GM19463 (cell line): ENCODE results near the gene RNASE7.

ENCODE experiments used
- ATAC-seq: cut with Tn5 transposase; IDR thresholded peaks from one replicate; pipeline ENCODE4 v1.9.1; 2021; ENCODE audit warnings: mild to moderate bottlenecking, moderate library complexity; ENCODE audit not compliant: unreplicated experiment

RNASE7 gene

DNA sequence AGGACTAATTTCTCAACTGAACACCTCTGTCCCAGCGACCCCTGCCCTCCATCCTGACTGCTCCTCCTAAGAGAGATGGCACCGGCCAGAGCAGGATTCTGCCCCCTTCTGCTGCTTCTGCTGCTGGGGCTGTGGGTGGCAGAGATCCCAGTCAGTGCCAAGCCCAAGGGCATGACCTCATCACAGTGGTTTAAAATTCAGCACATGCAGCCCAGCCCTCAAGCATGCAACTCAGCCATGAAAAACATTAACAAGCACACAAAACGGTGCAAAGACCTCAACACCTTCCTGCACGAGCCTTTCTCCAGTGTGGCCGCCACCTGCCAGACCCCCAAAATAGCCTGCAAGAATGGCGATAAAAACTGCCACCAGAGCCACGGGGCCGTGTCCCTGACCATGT lies 756 bp downstream of the RNASE7 start:
- ATAC-seq: no peak

DNA sequence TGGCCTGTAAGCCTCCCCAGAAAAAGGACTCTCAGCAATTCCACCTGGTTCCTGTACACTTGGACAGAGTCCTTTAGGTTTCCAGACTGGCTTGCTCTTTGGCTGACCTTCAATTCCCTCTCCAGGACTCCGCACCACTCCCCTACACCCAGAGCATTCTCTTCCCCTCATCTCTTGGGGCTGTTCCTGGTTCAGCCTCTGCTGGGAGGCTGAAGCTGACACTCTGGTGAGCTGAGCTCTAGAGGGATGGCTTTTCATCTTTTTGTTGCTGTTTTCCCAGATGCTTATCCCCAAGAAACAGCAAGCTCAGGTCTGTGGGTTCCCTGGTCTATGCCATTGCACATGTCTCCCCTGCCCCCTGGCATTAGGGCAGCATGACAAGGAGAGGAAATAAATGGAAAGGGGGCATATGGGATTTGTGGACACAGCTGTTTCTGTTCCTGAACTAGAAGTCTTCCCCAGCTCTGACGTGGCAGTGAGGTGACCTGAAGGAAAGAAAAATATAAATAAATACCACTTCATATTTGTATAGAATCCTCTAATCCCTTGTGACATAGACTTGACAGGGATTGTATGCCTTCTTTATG lies 1.3 kb downstream of the RNASE7 start:
- no peak for ATAC-seq

DNA sequence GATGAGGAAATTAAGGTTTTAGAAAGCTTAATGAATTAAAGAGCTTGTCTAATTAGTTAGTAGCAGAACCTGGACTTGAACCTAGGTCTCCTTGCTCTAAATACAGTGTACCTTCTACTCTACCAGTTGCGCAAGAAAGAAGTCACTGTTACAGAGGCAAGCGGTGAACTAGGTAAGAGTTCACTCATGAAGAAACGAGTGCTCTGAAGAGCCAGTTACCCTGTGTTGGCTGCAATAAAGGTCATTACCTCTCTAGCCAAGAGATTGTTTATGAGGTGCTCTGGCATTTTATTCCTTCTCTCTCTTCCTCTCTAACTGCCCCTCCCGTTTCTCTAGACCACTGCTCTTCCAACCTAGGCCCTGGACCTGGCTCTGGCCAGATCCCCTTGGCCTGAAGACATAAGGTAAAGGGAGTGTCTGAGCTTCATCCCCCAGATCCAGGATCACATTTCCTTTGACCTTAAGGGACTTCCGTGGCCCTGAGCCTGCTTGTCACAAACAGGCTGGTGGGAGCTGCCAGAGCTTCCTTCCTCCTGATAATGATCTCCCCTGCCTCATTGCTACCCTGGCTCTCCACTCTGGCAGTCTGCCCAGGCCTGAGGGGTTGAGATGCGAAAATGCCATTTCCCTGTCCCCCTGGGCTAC lies 1.9 kb downstream of the RNASE7 start:
- no peak for ATAC-seq

DNA sequence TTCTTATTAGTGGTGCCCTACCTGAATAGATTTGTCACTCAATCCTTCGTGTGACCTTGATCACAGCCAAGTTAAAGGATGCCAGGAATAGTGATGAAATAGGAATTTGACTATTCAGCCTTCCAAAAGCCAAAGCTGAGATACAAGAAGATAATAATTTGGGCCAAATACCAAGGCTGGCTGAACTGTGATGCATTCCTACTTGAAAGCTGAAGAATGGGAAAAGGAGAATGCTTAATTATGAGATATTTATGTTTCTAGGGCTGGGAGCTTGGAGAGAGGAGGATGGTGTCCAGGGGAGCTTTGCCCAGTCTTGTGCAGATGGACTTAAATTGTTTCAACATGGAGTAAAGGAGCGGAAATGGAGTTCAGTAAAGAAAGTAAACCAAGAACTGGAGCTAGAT lies 5.2 kb downstream of the RNASE7 start:
- ATAC-seq: no peak

DNA sequence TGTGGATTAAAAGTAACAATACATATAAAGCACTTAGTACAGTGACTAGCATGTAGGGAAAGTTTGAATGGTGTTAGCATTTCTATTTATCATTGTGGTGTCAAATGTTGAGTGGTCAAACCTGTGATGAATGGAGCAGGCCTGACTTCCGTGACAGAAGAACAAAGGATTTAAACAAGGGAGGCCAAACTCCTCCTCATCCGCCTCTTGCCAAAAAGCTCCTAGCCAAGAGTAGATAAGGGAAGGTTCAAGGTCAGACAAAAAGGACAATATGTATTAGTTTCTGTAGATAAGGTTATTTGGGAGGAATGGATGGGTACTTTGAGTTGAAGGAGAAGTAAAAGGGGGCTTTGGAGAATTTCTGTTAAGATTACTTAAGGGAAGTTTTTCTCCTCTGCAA lies 6.5 kb downstream of the RNASE7 start:
- no peak for ATAC-seq

DNA sequence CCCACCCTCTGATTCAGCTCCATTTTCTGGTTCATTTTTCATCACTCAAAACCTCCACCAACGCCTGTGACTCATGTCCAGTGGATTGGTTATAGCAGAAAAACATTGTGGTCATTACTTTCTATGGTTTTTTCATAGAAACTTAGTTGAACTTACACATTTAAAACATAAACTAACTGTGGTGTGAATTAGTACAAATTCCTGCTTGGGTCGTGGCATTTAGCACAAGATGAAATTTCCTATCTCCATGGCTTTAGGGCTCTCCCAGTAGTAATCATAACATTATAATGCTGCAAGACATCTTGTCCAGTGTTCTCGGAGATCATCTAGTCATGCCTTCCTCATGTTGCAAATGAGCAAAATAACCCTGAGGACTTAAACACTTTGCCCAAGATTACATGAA lies 7.1 kb downstream of the RNASE7 start:
- ATAC-seq: no peak

DNA sequence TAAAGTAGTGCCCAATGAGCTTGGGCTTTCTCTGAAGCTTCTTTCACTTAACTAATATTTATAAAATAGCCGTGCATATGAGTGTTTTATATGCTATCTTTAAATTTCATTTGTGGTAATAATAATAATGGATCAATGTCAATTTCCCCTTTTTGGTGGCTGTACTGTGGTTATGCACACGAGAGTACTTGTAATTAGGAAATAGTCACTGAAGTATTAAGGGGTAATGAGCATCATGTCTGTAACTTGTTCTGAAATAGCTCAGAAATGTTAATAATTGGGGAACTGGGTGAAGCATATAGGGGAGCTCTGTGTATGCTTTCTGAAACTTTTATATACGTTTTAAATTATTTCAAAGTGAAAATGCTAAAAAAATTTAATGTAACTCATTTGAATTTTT lies 8.4 kb downstream of the RNASE7 start:
- ATAC-seq: no peak

DNA sequence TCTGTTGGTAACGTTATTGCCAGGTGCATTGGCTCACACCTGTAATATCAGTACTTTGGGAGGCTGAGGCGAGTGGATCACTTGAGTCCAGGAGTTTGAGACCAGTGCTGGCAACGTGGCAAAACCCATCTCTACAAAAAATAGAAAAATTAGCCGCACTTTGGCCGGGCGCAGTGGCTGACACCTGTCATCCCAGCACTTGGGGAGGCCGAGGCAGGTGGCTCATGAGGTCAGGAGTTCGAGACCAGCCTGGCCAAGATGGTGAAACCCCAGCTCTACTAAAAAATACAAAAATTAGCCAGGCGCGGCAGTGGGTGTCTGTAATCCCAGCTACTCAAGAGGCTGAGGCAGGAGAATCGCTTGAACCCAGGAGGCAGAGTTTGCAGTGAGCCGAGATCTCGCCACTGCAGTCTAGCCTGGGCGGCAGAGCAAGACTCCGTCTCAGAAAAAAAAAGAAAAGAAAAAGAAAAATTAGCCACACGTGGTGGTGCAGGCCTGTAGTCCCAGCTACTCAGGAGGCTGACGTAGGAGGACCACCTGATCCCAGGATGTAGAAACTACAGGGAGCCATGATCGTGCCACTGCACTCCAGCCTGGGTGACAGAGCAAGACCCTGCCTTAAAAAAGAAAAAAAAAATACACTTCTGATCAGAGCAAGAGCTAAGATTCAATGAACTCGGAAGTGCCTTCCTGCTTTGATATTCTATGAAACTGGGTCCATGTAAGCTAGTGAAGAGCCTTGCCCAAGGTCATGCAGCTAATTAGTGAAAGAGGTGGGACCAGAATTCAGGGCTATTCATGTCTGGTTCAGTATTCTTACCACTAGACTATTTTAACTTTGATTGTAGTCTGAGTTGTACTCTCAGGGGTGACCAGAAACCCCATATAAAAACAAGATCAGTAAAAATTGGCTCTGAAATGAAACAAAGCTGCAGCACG lies 11.3 kb downstream of the RNASE7 start:
- no peak for ATAC-seq

DNA sequence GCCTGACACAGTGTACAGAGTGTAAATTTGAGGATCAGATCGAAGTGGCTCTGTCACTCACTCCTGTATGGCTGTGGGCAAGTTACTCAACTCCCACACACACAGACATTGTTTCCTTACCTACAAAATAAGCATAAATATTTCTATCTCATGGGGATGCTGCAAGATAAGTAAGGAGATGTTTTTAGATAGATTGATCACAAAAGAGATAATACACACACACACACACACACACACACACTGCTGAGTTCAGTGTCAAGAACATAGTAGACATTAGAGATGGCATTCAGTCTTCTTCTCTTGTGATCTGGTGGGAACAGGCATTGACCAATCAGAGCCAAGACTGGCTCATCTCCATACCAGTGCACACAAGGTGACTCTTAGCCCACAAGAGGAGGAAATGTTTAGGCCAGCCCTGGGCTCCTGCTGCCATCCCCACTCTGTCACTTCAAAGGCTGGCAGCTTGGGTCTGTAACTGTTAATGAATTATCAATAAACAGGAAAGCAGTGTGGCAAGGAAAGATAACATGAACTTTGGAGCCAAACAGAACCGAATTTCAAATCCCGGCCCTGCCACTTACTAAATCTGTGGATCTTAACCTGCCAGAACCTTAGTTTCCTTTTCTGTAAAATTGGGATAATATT lies 12.1 kb downstream of the RNASE7 start:
- ATAC-seq: no peak

DNA sequence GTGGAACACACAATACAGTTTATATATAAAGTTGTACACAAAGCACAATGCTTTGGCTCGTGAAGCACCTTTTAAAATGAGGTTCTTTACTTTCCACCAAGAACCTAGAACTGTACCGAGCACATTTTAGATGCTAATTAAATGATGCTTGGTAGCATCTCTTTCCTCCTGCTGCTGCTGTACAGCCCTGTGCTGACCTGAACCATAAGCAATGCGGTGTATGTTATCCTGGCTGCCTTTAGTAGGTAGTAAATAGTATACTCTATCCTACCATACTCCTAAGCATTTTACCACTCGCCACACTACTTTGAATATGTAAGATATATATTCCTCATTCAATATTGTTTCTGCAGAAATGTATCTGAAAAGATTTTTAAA lies 12.6 kb downstream of the RNASE7 start:
- ATAC-seq: no peak

DNA sequence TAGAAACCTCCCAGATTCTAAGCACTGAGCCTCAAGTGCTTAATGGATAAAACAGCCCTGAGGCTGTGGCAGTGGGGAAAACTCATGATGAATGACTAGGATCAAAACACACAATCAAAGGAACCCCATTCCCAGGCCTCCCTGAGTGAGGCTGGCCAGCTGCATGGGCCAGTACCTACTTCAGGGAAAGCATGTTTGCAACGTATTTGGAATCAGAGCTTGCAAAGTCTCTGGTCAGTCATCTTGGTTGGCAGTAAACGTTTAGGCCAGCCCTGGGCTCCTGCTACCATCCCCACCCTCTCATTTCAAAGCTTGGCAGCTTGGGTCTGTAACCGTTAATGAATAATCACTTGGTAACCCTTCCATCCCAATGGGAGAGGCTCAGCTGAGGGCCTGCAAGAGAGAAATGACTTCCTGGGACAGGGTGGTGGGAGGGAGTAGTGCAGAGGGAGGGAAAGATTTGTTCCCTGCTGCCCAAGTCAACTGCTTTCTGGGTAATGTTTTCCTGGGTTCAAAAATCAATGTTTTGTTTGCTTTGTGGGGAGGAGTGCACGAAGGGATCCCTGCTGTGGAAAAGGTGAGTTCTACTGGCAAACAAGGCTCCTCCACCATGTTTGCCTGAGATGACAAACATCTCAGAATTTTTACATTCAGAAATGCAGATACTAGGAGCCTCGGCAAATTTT lies 13.4 kb downstream of the RNASE7 start:
- ATAC-seq: no peak

DNA sequence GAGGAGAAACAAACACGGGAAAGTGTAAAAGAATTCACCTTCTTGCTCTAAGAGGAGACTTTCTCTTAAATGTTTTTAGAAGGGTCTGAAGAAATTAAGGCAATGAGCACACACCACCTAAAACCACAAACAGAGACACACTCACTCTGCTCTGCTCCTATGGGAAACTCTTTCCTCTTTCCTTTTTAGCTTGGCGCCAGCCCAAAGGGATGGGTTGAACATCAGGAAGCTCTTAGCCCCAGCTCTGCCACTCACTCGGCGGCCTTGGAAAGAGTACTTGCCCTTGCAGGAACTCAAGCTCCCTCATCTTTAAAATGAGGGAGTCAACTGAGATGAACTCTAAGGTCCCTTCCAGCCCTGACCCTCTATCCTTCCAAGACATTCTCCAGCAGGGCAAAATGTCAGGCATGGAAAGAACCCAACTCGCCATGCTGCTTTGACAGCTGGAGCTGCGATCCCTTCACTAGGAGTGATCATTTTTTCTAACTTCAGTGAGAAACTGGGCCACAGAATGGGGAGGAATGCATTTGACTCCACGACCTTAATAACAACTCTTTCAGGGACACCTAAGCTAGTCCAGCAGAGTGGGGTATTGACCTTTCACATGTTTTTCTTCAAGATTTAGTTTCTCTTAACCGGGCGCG lies 14.5 kb downstream of the RNASE7 start:
- no peak for ATAC-seq

DNA sequence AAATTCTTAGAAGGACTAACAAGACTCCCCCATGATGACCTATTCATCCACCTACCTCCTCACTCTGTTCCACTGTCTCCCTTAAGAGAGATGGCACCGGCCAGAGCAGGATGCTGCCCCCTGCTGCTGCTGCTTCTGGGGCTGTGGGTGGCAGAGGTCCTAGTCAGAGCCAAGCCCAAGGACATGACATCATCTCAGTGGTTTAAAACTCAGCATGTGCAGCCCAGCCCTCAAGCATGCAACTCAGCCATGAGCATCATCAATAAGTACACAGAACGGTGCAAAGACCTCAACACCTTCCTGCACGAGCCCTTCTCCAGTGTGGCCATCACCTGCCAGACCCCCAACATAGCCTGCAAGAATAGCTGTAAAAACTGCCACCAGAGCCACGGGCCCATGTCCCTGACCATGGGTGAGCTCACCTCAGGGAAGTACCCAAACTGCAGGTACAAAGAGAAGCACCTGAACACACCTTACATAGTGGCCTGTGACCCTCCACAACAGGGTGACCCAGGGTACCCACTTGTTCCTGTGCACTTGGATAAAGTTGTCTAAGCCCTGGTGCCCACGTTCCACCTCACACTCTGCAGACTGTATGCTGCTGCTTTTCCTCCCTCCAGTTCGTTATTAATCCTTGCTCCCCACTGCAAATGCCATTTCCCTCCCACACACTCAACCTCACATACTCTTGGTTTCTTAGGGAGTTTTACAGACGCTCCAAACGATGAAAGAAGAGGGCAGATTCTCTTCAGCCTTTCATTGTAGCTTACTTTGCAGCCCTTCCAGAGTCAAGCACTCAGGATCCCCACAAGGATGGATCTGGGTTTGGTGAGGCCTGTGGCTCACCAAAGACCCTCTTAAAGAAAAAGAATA lies 15.9 kb downstream of the RNASE7 start, which contains the start of gene RNASE8:
Gene RNASE8, plus strand, starts transcription at position 20 of the 873 bp plus-strand sequence. Its CDS starts 71 bp downstream, at position 91.
- ATAC-seq: no peak

DNA sequence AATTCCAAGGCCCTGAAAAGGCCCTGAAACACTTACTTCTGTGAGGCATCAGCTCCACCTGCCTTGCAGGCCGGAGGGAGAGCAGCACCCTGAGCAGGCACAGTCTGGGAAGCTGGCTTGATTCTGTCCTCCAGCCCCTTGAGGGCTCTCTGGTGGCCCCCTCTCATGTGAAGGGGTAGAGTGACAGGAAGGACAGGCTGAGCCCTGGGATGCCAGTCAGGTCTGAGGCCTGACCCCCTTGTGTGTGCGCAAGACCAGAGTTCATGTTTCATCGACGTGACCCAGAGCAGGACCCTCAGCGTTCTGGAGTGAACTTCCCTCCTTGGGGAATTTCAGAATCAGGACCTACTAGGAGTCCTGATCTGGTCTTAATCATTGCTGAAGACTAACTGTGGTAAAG lies 16.7 kb downstream of the RNASE7 start:
- ATAC-seq: no peak

DNA sequence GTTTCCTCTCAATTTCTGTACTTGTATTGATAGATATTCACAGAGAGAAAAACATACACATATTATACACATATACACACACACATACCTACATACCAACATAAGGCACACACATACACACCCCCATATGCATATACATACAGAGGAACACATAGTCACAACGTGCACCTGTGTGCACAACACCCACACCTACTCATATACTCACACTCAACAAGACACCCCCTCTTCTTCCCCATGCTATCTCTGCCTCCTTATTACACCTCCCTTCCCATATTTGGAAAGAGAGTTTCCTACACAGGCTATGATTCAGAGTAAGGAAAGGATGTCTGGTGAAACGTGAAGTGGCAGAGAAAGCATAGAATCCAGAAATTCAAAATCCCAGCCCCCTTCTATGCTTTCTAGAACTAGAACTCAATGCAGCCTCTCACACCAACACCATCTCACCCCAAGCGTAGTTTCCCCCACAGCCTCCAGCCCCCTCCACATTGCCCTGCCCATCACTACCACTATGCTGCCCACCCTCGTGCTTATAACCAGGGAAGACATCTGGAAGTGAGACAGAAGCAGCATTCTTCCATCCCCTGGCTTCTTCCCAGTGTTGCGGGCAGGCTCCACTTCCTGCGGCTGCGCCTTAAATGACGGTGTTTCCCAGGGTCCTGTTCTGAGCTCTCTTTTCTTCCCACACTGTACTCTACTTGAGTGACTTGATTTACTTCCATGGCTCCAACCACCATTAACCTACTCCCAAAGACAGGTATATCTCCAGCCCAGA lies 17.9 kb downstream of the RNASE7 start:
- ATAC-seq: no peak

DNA sequence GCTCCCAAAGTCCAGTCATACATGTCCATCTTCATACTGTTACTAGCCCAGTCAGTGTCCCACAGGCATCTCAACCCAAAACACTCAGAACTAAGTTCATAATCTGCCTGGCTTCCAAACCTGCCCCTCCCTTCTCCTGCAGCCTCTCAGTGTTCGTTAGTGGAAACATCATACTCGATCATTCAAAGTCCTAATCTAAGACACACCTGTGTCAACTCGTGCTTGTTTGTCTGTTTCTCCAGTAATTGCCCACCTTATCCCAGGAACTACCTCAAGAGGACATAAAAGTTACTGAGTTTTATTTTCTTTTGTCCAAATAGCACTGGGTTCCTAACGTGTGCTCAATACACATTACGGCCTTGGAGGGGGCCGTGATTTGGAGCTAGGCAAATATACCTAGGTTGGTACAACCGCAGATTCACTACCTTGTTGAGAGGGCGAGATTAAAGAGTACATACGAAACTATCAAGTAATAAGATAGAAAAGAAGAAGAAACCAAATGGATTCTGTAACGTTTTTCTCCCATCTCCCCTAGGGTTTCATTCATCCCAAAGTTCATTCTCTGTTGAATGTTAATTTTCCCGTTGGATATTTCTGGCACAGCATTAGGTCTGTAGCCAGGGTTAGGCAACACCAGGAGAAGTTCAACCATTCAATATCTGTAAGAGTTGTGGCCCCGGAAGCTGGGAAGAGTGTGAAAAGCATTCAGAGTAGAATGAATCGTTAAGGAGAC lies 18.6 kb downstream of the RNASE7 start:
- no peak for ATAC-seq

DNA sequence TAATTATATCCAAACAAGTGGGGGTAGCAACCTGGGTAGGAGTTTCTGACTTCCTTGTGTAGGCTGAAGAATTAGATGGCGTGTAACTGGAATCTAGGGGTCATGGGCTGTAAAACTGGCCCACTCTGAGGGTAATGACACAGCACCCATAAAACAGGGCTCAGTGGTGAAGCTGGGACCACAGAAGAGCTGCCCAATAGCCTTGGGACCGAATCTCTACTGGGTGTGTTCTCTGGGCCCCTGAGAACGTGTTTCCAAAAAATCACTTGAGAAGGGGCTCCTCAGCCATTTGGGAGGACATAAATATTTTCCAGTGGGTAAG lies 19.1 kb downstream of the RNASE7 start:
- ATAC-seq: no peak

DNA sequence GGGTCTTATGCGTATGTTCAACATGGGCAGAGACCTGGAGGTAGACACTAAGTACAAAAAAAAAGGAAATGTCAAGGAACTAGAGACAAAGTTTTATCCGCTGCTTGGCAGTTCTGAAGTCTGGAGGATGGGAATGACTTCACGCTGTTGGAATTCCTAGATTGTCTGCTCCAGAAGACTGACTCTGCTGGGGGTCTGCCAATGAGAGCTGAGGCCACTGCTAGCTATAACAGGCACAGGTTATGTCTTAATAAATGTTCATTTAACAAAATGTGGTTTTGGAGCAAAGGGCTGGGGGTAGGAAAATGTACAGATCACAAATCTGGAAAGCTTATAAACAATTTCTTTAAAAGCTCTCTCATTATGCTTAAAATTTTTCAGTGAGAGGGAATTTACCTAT lies 21.3 kb downstream of the RNASE7 start:
- no peak for ATAC-seq
